Thyroid gland (tissue), 4 donors: ENCODE measurements around the gene HSD11B2. TPM values are rescaled to one million over a fixed set of nuclear protein-coding genes. Genes with fewer than 3 reads are reported as not detected.

Source experiments
- DNase-seq, 2 donors: peaks; one replicate each; pipeline ENCODE4 v3.0.0-alpha.2; 2019
- H3K27ac ChIP-seq, 3 donors: fragments of 200-600 bp; sonication (generic); 1 replicate in 2 of 3; 2 replicates in 1 of 3; pipeline ENCODE4 v1.5.1; 2016 to 2019; ENCODE audit warnings: mild to moderate bottlenecking in 1 of 3, moderate library complexity in 1 of 3
- H3K27me3 ChIP-seq: fragments of 200-600 bp; sonication (generic); one replicate; pipeline ENCODE4 v1.5.1; 2019
- H3K36me3 ChIP-seq, 2 donors: fragments of 200-600 bp; sonication (generic); one replicate each; pipeline ENCODE4 v1.5.1; 2016 to 2019
- H3K4me1 ChIP-seq, 2 donors: fragments of 200-600 bp; sonication (generic); one replicate each; pipeline ENCODE4 v1.5.1; 2017 to 2019
- H3K4me3 ChIP-seq, 3 donors: fragments of 200-600 bp; sonication (generic); replicated peaks in 1 of 3; 1 replicate in 2 of 3; 2 replicates in 1 of 3; pipeline ENCODE4 v1.5.1; 2016; ENCODE audit warnings: mild to moderate bottlenecking in 1 of 3
- H3K9me3 ChIP-seq: fragments of 200-600 bp; sonication (generic); one replicate; pipeline ENCODE4 v1.5.1; 2017
- CTCF ChIP-seq, 6 experiments: fragments of 200-600 bp in 3 of 6; fragments of 450-650 bp in 3 of 6; sonication (generic) in 3 of 6; IDR thresholded peaks; one replicate each; pipeline ENCODE4 v1.5.1; 2016 to 2019; ENCODE audit warnings: antibody characterized with exemption in 6 of 6, mild to moderate bottlenecking in 2 of 6, inconsistent platforms in 1 of 6, moderate library complexity in 1 of 6
- POLR2A ChIP-seq, 2 donors: fragments of 450-650 bp; IDR thresholded peaks; one replicate each; pipeline ENCODE4 v1.6.1; 2017; ENCODE audit warnings: antibody characterized with exemption in 2 of 2, mild to moderate bottlenecking in 2 of 2, moderate library complexity in 1 of 2
- WGBS, 2 donors: methylation state at CpG; one replicate each; pipeline ENCODE4 v1.1.5; 2017; 5-methylcytosine and 5-hydroxymethylcytosine counted together
- intact Hi-C: fragments of 100-400 bp; cut with DNase I; formaldehyde crosslinking; loops from one replicate; pipeline ENCODE4 v1.15.1; 2023
- total RNA-seq, 4 donors: library from RNA; depleted of rRNA; stranded (reverse); fragments of >200 nt; gene quantifications; one replicate each; pipeline ENCODE4 v1.2.3, GENCODE V29; 2016

The HSD11B2 gene
- total RNA-seq, 4 donors from 2014 or later, result 4.6 to 11.9 (median 9.0) TPM

- 54 to 55% methylated on average over 7 to 12 of the region's 13 CpGs for WGBS, 2 donors
Measured at GRCh38 chr16:67442581-67443255, 11.8 kb downstream of the HSD11B2 start.

DNA sequence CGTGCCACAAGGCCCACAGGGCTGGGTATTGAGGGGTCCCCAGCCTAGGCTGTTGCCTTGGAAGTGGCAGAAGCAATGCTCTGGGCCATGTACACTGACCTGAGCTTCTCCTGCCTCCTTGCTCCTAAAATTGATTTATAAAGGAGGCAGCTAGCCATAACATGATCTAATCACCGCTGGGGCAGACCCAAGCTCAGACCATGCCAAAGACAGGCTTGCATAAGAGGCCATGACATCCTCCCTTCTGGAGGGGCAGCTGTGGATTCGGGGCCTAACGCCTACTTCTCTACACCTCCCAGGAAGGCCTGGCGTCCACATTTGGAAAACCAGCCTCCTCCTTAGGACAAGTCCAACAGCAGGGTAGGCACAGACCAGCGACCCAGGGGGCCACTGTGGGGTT lies 12.3 kb downstream of the HSD11B2 start:
- Histone ChIP-seq H3K4me1 (peaks cover 78 to 88% of the 10 kb centered on the region in 2 donors), H3K27ac (peak overlapping the region; percentile 76 to 81 (median 80)), H3K27me3 (no peaks in the 10 kb centered on the region), H3K4me3 (no peak overlapping the region), H3K36me3 (peaks cover 7 to 14% of the 10 kb centered on the region in 2 donors), H3K9me3 (no peaks in the 10 kb centered on the region)
- DNase-seq, result no peak
- 68 to 87% methylated on average over 4 to 6 of the region's 6 CpGs for WGBS, 2 donors
- intact Hi-C loops, result no loop called here
- no peak for TF ChIP-seq POLR2A (IDR thresholded peaks at IDR 0.05)
- no peak for TF ChIP-seq CTCF (IDR thresholded peaks at IDR 0.05)

More at GRCh38 chr16:67442581-67443255, 11.8 kb downstream of the HSD11B2 start:
- Histone ChIP-seq H3K27me3 (no peaks in the 10 kb centered on the region), H3K4me3 (no peak overlapping the region), H3K36me3 (peaks cover 13 to 19% of the 10 kb centered on the region in 2 donors), H3K4me1 (peaks cover 76 to 83% of the 10 kb centered on the region in 2 donors), H3K27ac (peak overlapping the region; percentile 76 to 89 (median 81)), H3K9me3 (no peaks in the 10 kb centered on the region)
- peak; percentile 96 to 97 for DNase-seq
- TF ChIP-seq POLR2A (IDR thresholded peaks at IDR 0.05) (no peak), CTCF (IDR thresholded peaks at IDR 0.05) (no peak)
- intact Hi-C loops, result no loop called here

GRCh38 chr16:67444259-67445125 lies 13.6 kb downstream of the HSD11B2 start:
- Histone ChIP-seq H3K9me3 (no peaks in the 10 kb centered on the region), H3K4me1 (peaks cover 89 to 98% of the 10 kb centered on the region in 2 donors), H3K4me3 (no peak overlapping the region), H3K27me3 (no peaks in the 10 kb centered on the region), H3K27ac (peak overlapping the region; percentile 76 to 81 (median 80)), H3K36me3 (peaks cover 0 to 1% of the 10 kb centered on the region in 2 donors)
- intact Hi-C loops, result no loop called here
- no peak for DNase-seq
- TF ChIP-seq CTCF (IDR thresholded peaks at IDR 0.05) (no peak), POLR2A (IDR thresholded peaks at IDR 0.05) (no peak)
- 85 to 87% methylated on average over 17 to 22 of the region's 22 CpGs for WGBS, 2 donors

- Histone ChIP-seq H3K36me3 (no peaks in the 10 kb centered on the region), H3K27me3 (no peaks in the 10 kb centered on the region), H3K9me3 (no peaks in the 10 kb centered on the region), H3K4me1 (peaks cover 93 to 98% of the 10 kb centered on the region in 2 donors), H3K4me3 (no peak overlapping the region), H3K27ac (peak overlapping the region; percentile 26 to 76 (median 73))
- intact Hi-C loops, result no loop called here
- TF ChIP-seq POLR2A (IDR thresholded peaks at IDR 0.05), result no peak
- TF ChIP-seq CTCF (IDR thresholded peaks at IDR 0.05), result no peak
- DNase-seq, result no peak
- WGBS, 2 donors, result 90% methylated on average over 7 of the region's 7 CpGs
Measured at GRCh38 chr16:67445126-67445426, 14.2 kb downstream of the HSD11B2 start.
